ENCODE measurements around the gene NKX3-2.

DNA sequence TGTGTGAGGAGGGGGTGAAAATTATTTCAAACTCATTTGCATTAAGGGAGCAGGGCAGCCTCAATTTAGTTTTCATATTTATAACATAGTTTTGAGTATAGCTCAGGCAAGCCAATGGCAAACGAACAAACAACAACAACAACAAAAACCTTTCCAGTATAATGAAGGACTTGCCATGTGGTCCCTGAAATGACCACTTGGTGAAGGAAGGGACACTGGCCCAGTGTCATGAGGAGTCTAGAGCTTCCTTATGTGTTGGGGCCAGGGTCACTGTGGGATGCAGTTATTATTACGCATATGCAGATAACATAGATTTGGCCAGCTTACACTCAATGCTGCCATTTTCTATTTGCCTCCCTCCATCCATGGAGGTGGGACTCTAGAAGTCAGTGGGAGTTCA is 23.3 kb downstream of the NKX3-2 start:
- TF ChIP-seq CTCF (IDR thresholded peaks at IDR 0.05) (no peak), POLR2A (IDR thresholded peaks at IDR 0.05) (no peak)
